Hepatocyte (in vitro differentiated cells): ENCODE data around the gene USHBP1.

Experiments used
- EZH2 ChIP-seq: fragments of 200-600 bp; sonication (generic); IDR thresholded peaks from 2 replicates; pipeline ENCODE4 v1.6.1; 2016; ENCODE audit warnings: antibody characterized with exemption, mild to moderate bottlenecking, borderline replicate concordance
- TF ChIP-seq, protein P1 (sequence below): fragments of 200-600 bp; sonication (generic); IDR thresholded peaks from 2 replicates; pipeline ENCODE4 v1.5.1; 2016; ENCODE audit warnings: antibody characterized with exemption, mild to moderate bottlenecking; ENCODE audit not compliant: poor library complexity

GRCh38 chr19:17266589-17266974, 2.0 kb upstream of the USHBP1 start:
- TF ChIP-seq EZH2: no peak
- TF ChIP-seq, protein P1, sequence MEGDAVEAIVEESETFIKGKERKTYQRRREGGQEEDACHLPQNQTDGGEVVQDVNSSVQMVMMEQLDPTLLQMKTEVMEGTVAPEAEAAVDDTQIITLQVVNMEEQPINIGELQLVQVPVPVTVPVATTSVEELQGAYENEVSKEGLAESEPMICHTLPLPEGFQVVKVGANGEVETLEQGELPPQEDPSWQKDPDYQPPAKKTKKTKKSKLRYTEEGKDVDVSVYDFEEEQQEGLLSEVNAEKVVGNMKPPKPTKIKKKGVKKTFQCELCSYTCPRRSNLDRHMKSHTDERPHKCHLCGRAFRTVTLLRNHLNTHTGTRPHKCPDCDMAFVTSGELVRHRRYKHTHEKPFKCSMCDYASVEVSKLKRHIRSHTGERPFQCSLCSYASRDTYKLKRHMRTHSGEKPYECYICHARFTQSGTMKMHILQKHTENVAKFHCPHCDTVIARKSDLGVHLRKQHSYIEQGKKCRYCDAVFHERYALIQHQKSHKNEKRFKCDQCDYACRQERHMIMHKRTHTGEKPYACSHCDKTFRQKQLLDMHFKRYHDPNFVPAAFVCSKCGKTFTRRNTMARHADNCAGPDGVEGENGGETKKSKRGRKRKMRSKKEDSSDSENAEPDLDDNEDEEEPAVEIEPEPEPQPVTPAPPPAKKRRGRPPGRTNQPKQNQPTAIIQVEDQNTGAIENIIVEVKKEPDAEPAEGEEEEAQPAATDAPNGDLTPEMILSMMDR: no peak
